HG03103 (cell line): ENCODE data around the gene ZNF141.
"Not testable (repeated sequence)": the region's sequence is repeated elsewhere in the genome, so short reads cannot be mapped to it uniquely, and the experiment has no call there.

ENCODE experiments used
- ATAC-seq: cut with Tn5 transposase; IDR thresholded peaks from one replicate; pipeline ENCODE4 v1.9.1; 2021; ENCODE audit warnings: low read depth; ENCODE audit not compliant: unreplicated experiment

Gene ZNF141

GRCh38 chr4:384311-385010 lies 46.8 kb downstream of the ZNF141 start:
- ATAC-seq = no peak

GRCh38 chr4:385934-386707 lies 48.5 kb downstream of the ZNF141 start:
- ATAC-seq = no peak

GRCh38 chr4:386708-387105 lies 49.1 kb downstream of the ZNF141 start:
- ATAC-seq = no peak

GRCh38 chr4:404006-404405 lies 66.4 kb downstream of the ZNF141 start:
- no peak for ATAC-seq

GRCh38 chr4:408321-408720 lies 70.7 kb downstream of the ZNF141 start:
- ATAC-seq = not testable (repeated sequence)

- ATAC-seq = no peak
Measured at GRCh38 chr4:422587-422986, 85.0 kb downstream of the ZNF141 start.
